Measurements from ENCODE around the gene CHPF2. TPM values are rescaled to one million over a fixed set of nuclear protein-coding genes. Genes with fewer than 3 reads are reported as not detected.

Gene CHPF2
- total RNA-seq, 4 donors from 2014 or later: 34.5 to 58.5 (median 40.2) TPM

GRCh38 chr7:151187409-151188251, 44.7 kb upstream of the CHPF2 start:
- Histone ChIP-seq H3K4me3 (no peak overlapping the region), H3K27ac (no peak overlapping the region), H3K36me3 (no peaks in the 10 kb centered on the region), H3K4me1 (no peaks in the 10 kb centered on the region), H3K9me3 (no peaks in the 10 kb centered on the region), H3K27me3 (peaks cover 0 to 11% of the 10 kb centered on the region in 2 donors)
- TF ChIP-seq EP300 (IDR thresholded peaks at IDR 0.05) (no peak), POLR2A (IDR thresholded peaks at IDR 0.05) (no peak), CTCF (IDR thresholded peaks at IDR 0.05) (no peak)
- DNase-seq (ENCODE audit: low spot score in 2 of 2): no peak
- WGBS, 2 donors: 79 to 80% methylated on average over 8 to 18 of the region's 22 CpGs

GRCh38 chr7:151188252-151188542, 44.1 kb upstream of the CHPF2 start:
- Histone ChIP-seq H3K27ac (no peak overlapping the region), H3K4me3 (no peak overlapping the region), H3K4me1 (no peaks in the 10 kb centered on the region), H3K36me3 (no peaks in the 10 kb centered on the region), H3K27me3 (peaks cover 0 to 11% of the 10 kb centered on the region in 2 donors), H3K9me3 (no peaks in the 10 kb centered on the region)
- no peak for DNase-seq (ENCODE audit: low spot score in 2 of 2)
- WGBS, 2 donors: 51 to 68% methylated on average over 5 of the region's 5 CpGs
- TF ChIP-seq EP300 (IDR thresholded peaks at IDR 0.05) (no peak), CTCF (IDR thresholded peaks at IDR 0.05) (no peak), POLR2A (IDR thresholded peaks at IDR 0.05) (no peak)

DNA sequence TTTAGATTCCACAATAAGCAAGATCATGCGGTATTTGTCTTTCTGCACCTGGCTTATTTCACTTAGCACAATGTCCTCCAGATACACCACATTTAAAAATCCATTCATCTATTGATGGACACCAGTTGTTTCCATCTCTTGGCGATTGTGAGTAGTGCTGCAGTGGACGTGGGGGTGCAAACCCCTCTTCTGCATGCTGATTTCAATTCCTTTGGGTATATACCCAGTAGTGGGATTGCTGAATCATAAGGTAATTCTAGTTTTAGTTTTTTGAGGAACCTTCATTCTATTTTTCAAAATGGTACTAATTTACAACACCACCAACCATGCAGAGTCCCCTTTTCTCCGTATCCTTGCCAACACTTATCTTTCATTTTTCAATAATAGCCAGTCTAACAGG, 43.2 kb upstream of the CHPF2 start:
- Histone ChIP-seq H3K27ac (no peak overlapping the region), H3K4me1 (no peaks in the 10 kb centered on the region), H3K36me3 (no peaks in the 10 kb centered on the region), H3K9me3 (no peaks in the 10 kb centered on the region), H3K27me3 (peaks cover 0 to 11% of the 10 kb centered on the region in 2 donors), H3K4me3 (no peak overlapping the region)
- TF ChIP-seq EP300 (IDR thresholded peaks at IDR 0.05) (no peak), POLR2A (IDR thresholded peaks at IDR 0.05) (no peak), CTCF (IDR thresholded peaks at IDR 0.05) (no peak)
- no peak for DNase-seq (ENCODE audit: low spot score in 2 of 2)
- WGBS, 2 donors: 73 to 82% methylated on average over 4 of the region's 4 CpGs

DNA sequence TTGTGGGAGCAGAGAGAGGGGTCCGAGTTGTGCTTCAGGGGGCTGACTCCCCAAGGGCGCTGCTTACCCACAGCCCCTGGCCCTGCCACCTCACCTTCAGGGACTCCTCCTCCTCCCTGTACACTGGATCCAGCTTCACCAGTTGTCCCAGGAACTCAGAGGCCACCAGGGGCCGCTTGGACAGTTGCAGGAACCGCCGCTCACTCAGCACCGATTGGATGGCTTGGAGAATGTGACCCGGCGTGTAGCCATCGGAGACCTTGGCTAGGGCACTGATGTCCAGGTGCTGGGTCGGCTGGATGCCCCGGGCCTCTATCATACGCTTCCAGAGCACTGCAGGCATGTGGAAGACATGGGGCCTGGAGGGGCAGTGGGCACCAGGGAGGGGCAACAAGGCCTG, 40.7 kb upstream of the CHPF2 start:
- H3K36me3 ChIP-seq: no peaks in the 10 kb centered on the region
- TF ChIP-seq CTCF (IDR thresholded peaks at IDR 0.05) (no peak), POLR2A (IDR thresholded peaks at IDR 0.05) (no peak), EP300 (IDR thresholded peaks at IDR 0.05) (no peak)
- no peak overlapping the region for H3K4me3 ChIP-seq
- no peak overlapping the region for H3K27ac ChIP-seq
- H3K4me1 ChIP-seq: no peaks in the 10 kb centered on the region
- peaks cover 0 to 11% of the 10 kb centered on the region in 2 donors for H3K27me3 ChIP-seq
- no peaks in the 10 kb centered on the region for H3K9me3 ChIP-seq
- WGBS, 2 donors: 76 to 80% methylated on average over 12 of the region's 12 CpGs
- no peak for DNase-seq (ENCODE audit: low spot score in 2 of 2)

- H3K4me3 ChIP-seq: no peak overlapping the region
- no peak overlapping the region for H3K27ac ChIP-seq
- H3K9me3 ChIP-seq: no peaks in the 10 kb centered on the region
- peaks cover 0 to 6% of the 10 kb centered on the region in 2 donors for H3K27me3 ChIP-seq
- TF ChIP-seq CTCF (IDR thresholded peaks at IDR 0.05) (no peak), EP300 (IDR thresholded peaks at IDR 0.05) (no peak), POLR2A (IDR thresholded peaks at IDR 0.05) (no peak)
- 87 to 95% methylated on average over 15 to 23 of the region's 23 CpGs for WGBS, 2 donors
- no peaks in the 10 kb centered on the region for H3K4me1 ChIP-seq
- DNase-seq (ENCODE audit: low spot score in 2 of 2): no peak
- H3K36me3 ChIP-seq: no peaks in the 10 kb centered on the region
These were observed 40.2 kb upstream of the CHPF2 start for GRCh38 chr7:151192002-151192539.

Measured in tibial nerve (tissue), 4 donors.